GM15510 (cell line): Measurements from ENCODE around the gene ITLN2.

ENCODE experiments used
- POLR2A ChIP-seq: IDR thresholded peaks from 3 replicates; pipeline ENCODE4 v1.6.1; 2011; ENCODE audit warnings: borderline replicate concordance; ENCODE audit not compliant: insufficient read length; ENCODE audit errors: extremely low read depth

Gene ITLN2

GRCh38 chr1:160954158-160955104 is at the start of gene ITLN2:
ITLN2 (minus strand) TSS chr1:160954809; CDS start chr1:160954741, 68 bp downstream.
- no peak for TF ChIP-seq POLR2A

- TF ChIP-seq POLR2A = no peak
Observed at GRCh38 chr1:161001525-161001924, 46.9 kb upstream of the ITLN2 start.

GRCh38 chr1:161000736-161001480 is 46.3 kb upstream of the ITLN2 start:
- no peak for TF ChIP-seq POLR2A

DNA sequence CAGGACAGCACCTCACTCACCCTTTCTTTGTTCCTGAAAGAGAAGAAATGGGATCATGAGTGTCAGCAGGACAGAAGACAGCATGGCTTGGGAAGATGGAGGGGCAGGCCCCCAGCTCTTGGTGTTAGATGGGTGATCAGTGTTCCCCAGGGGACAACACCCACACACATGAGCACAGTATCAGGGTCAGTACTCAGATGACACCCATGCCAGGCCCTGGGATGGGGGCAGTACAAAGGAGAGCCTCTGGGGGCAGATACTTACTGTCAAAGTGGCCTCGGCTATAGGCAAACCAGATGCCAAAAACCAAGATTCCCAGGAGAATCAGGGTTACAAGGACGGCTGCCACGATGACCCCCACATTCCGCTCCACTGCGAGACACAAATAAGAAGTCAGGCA is 44.8 kb upstream of the ITLN2 start:
- no peak for TF ChIP-seq POLR2A

- TF ChIP-seq POLR2A = no peak
Observed at GRCh38 chr1:160997323-160998038, 42.9 kb upstream of the ITLN2 start.

DNA sequence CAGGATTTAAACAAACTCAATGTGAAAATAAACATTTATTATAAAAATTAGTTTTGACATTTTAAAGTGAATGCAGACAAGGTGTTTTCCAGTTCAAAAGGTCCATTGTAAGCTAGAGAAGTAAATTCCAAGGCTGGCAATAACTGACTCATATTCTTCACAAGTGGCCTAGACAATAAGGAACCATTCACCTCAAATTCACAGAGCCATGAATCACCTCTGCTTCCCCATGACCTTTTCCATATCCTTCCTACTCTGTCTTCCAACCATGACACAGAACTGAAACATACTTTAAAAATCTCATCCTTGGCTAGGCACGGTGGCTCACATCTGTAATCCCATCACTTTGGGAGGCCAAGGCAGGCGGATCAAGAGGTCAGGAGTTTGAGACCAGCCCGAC is 41.6 kb upstream of the ITLN2 start:
- no peak for TF ChIP-seq POLR2A

DNA sequence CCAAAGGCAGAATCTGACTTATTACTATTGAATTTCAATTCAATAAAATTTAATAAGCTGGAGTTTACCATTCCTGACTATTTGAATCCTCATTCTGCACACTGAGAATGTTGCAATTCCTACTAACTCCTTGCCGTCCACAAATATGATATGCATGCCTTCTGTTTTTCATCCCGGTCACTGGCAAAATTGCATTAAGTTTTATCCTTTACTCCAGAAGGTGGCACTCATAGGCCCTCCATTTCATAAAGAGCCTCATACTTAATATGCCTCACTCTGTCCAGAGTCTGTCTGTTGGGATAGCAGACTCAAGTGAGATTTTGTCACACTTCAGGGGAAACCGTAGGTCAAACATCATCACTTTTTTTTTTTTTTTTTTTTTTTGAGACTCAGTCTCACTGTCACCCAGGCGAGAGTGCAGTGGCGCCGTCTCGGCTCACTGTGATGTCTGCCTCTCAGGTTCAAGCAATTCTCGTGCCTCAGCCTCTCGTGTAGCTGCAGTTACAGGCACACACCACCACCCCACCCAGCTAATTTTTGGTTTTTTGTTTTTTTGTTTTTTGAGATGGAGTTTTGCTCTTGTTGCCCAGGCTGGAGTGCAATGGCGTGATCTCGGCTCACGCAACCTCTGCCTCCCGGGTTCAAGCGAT is 39.1 kb upstream of the ITLN2 start:
- no peak for TF ChIP-seq POLR2A

DNA sequence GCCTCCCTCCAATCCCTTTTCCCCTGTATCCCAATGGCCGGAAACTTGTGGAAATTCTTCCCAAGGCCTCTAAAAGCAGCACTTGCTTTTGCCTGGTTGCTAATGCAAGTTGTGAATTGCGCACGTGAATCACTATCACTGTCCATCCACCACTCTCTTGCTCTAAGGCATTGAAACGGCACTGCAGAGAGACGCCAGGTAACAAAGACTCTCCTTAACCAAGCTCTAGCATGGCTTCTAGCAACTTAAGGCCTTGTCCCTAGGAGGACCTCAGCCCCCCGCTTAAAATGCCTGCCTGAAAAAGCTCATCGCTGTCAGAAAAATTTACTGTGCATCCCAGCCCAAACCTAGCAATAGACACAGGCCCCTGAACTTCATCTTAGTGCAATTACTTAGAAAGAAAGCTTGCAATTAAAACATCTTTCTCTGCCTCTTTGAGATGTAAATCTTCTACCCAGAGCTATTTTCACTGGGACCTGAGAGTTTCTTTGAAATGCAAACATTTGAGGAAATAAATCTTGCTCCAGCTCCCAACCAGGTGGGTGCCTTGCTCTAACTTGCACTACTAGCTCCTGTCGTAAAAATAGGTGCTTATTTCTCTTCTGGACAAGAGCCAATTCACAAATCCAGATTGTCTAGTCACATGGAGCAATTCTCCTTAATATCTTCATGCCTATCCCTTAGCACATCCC is 32.9 kb upstream of the ITLN2 start:
- no peak for TF ChIP-seq POLR2A

DNA sequence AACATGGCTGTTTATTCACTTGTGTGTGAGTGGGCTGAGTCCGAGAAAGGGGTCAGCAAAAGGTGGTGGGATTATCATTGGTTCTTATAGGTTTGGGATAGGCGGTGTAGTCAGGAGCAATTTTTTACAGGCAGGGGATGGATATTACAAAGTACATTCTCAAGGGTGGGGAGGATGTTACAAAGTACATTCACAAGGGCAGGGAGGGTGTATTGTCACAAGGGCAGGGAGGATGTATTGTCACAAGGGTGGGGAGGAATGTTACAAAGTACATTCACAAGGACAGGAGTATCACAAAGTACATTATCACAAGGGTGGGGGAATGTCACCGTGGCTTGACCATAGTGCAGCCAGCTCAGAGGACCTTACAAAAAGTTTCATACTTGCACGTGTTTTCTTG is 31.1 kb upstream of the ITLN2 start:
- no peak for TF ChIP-seq POLR2A

- TF ChIP-seq POLR2A = no peak
Observed at GRCh38 chr1:160981584-160982411, 27.2 kb upstream of the ITLN2 start.

GRCh38 chr1:160979286-160979685 is 24.7 kb upstream of the ITLN2 start:
- TF ChIP-seq POLR2A = no peak

- no peak for TF ChIP-seq POLR2A
Observed at GRCh38 chr1:160978510-160978927, 23.9 kb upstream of the ITLN2 start.

GRCh38 chr1:160975026-160975425 is 20.4 kb upstream of the ITLN2 start:
- TF ChIP-seq POLR2A = no peak
